Subcutaneous abdominal adipose tissue (tissue), 5 donors: ENCODE data around the gene POLR2L.

Experiments used
- H3K27ac ChIP-seq: one replicate; pipeline ENCODE4 v1.7.0; 2013; ENCODE audit warnings: low read depth, mild to moderate bottlenecking, inconsistent platforms, low read length, moderate library complexity
- H3K27me3 ChIP-seq, 5 donors: one replicate each; pipeline ENCODE4 v1.7.0; 2013; ENCODE audit warnings: low read length in 5 of 5, inconsistent platforms in 1 of 5; ENCODE audit not compliant: control insufficient read depth in 5 of 5, insufficient read depth in 4 of 5
- H3K36me3 ChIP-seq, 5 donors: one replicate each; pipeline ENCODE4 v1.7.0; 2013; ENCODE audit warnings: low read length in 5 of 5; ENCODE audit not compliant: control insufficient read depth in 5 of 5, insufficient read depth in 5 of 5
- H3K4me1 ChIP-seq, 5 donors: one replicate each; pipeline ENCODE4 v1.7.0; 2013; ENCODE audit warnings: low read length in 5 of 5, mild to moderate bottlenecking in 3 of 5, moderate library complexity in 1 of 5; ENCODE audit not compliant: control insufficient read depth in 5 of 5, insufficient read depth in 5 of 5
- H3K4me3 ChIP-seq, 5 donors: one replicate each; pipeline ENCODE4 v1.7.0; 2013; ENCODE audit warnings: low read length in 5 of 5, low read depth in 1 of 5
- H3K9ac ChIP-seq, 5 donors: one replicate each; pipeline ENCODE4 v1.7.0; 2013; ENCODE audit warnings: low read length in 5 of 5, mild to moderate bottlenecking in 4 of 5, moderate library complexity in 3 of 5
- H3K9me3 ChIP-seq, 5 donors: one replicate each; pipeline ENCODE4 v1.7.0; 2013; ENCODE audit warnings: low read length in 5 of 5; ENCODE audit not compliant: control insufficient read depth in 5 of 5
- donor health status: healthy.
- donor health status: healthy.
- donor health status: healthy.
- donor health status: healthy.
- donor health status: healthy.

POLR2L gene

DNA sequence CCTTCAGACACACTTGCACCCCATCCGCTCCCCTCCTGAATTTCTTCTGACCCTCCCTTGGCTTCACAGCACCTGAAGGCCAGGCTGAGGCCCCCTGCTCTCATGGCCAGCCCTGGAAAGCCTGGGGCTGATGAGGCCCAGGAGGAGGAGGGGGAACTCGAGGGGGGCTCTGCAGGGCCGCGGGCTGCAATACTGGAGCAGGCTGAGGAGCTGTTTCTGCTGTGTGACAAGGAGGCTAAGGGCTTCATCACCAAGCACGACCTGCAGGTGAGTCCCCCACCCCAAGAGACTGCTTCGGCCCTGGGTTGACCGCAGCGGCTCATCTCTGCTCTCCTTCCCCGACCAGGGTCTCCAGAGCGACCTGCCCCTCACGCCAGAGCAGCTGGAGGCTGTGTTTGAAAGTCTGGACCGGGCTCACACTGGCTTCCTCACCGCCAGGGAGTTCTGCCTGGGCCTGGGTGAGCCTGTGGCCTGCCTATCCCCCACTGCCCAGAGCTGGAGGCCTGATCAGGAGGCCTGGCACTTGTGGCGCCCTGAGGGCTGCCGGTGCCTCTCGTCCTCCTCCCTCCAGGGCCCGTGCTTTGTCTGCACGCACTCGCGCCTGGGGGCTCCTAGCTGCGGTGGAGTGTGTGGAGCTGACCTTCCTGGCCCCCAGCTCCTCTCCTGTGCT lies 13.7 kb downstream of the POLR2L start:
- H3K9me3 ChIP-seq, result no peaks in the 10 kb centered on the region
- H3K4me1 ChIP-seq, result peaks cover 3 to 89% (median 77%) of the 10 kb centered on the region in 5 donors
- H3K36me3 ChIP-seq, result peaks cover 0 to 21% (median 17%) of the 10 kb centered on the region in 5 donors
- peak overlapping the region; percentile 67 for H3K27ac ChIP-seq
- no peaks in the 10 kb centered on the region for H3K27me3 ChIP-seq
- H3K9ac ChIP-seq, result peak overlapping the region in 2 of 5 donors; percentile 53 to 74
- H3K4me3 ChIP-seq, result peak overlapping the region in 3 of 5 donors; percentile 62 to 75 (median 66)

DNA sequence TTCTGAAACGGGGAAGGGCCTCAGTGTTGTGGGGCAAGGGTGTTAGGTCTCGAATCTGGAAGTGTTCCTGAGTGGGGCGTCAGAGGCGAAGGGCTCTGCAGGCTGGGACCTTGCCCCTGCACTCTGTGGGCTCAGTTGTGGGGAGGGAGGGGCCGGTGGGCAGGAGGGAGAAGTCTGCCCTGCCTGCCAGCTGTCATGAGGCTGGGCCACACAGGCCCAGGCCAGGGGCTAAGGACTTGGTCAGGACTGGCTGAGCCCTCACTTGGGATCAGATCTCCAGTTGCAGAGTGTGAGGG lies 14.5 kb downstream of the POLR2L start, which contains the start of gene CRACR2B:
Gene CRACR2B (plus strand): TSS at position 23 of the 296 bp plus-strand sequence. CDS start 689 bp downstream, outside the sequence.
- peak within 1 kb of the TSS in 4 of 5 donors; percentile 7 to 74 (median 49) for H3K9ac ChIP-seq
- H3K36me3 ChIP-seq, result peaks cover 0 to 27% (median 22%) of the 10 kb centered on the region in 5 donors
- H3K4me1 ChIP-seq, result peaks cover 3 to 94% (median 80%) of the 10 kb centered on the region in 5 donors
- peak within 1 kb of the TSS; percentile 67 for H3K27ac ChIP-seq
- H3K27me3 ChIP-seq, result no peaks in the 10 kb centered on the region
- H3K4me3 ChIP-seq, result peak within 1 kb of the TSS in 3 of 5 donors; percentile 62 to 75 (median 66)
- no peaks in the 10 kb centered on the region for H3K9me3 ChIP-seq

DNA sequence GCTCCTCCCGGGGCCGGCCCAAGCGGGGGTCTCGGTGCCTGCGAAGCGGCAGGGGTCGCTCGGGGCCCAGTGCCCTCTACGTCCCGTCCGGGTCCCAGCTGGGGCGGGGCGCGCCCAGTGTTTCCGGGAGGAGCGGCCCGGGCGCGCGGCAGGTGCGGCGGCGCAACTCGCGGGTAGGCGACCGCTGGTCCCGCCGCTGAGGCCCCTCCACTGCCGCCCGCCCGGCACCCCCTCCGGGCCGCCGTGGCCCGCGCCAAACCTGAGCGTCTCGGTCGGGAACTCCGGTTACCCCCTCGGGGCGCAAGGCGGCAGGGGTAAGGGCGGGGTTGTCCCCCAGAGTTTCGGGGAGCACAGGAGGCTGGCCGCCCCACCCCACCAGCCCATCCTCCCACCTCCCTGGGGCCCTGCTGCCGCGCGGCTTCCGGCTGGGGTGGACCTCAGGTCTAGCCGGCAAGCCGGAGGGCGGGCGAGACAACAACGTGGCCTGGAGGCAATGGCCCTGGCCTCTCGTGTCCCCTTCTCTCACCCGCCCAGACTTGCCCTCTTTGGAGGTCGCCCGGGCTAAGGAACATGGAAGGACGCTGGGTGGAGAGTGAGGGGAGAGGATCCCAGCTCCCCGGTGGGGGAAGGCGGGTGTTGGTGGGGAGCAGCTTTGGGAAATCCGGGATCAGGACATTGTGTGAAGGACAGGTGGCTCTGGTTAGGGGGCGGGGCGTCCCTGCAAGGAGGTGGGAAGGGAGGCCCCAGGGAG lies 15.0 kb downstream of the POLR2L start:
- Histone ChIP-seq H3K27ac (peak overlapping the region; percentile 67), H3K9ac (peak overlapping the region in 4 of 5 donors; percentile 7 to 45 (median 30)), H3K9me3 (no peaks in the 10 kb centered on the region), H3K4me1 (peaks cover 3 to 96% (median 82%) of the 10 kb centered on the region in 5 donors), H3K4me3 (peak overlapping the region in 3 of 5 donors; percentile 22 to 59 (median 55)), H3K27me3 (no peaks in the 10 kb centered on the region), H3K36me3 (peaks cover 0 to 32% (median 27%) of the 10 kb centered on the region in 5 donors)

DNA sequence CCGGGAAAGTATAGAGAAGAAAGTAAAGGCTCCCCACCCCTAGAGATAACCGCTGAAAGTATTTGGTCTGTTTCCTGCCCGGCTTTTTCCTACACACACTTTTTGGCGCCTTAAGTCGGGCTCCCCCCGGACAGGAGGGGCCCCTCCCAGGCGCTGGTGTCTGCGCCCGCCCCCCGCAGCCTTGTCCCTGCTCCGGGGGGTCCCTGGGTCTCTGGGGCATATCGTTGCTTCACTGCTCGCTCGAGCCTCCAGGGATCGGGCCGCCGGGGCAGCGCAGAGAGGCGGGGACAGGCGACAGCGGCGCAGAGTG lies 15.5 kb downstream of the POLR2L start:
- H3K4me3 ChIP-seq, result peak overlapping the region in 2 of 5 donors; percentile 55 to 59
- H3K27ac ChIP-seq, result peak overlapping the region; percentile 67
- no peaks in the 10 kb centered on the region for H3K27me3 ChIP-seq
- peak overlapping the region in 3 of 5 donors; percentile 7 to 45 (median 35) for H3K9ac ChIP-seq
- H3K4me1 ChIP-seq, result peaks cover 4 to 96% (median 82%) of the 10 kb centered on the region in 5 donors
- peaks cover 0 to 37% (median 29%) of the 10 kb centered on the region in 5 donors for H3K36me3 ChIP-seq
- H3K9me3 ChIP-seq, result no peaks in the 10 kb centered on the region

DNA sequence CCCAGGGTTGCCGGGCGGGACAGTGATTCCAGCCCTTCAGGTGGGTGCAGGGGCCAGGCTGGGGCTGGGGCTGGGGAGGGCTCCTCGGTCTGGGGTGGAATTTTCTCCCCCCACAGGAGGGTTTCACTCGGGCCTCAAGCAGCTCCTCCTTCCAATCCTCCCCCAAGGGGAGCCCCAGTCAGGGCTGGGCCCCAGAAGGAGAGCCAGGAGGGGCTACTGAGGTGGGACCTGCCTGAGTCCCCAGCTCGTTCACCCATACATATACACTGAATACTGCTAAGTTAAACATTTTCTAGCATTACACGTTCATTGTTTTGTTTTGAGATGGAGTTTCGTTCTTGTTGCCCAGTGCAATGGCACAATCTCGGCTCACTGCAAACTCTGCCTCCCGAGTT lies 16.1 kb downstream of the POLR2L start:
- no peak overlapping the region for H3K9ac ChIP-seq
- H3K36me3 ChIP-seq, result peaks cover 0 to 43% (median 33%) of the 10 kb centered on the region in 5 donors
- no peaks in the 10 kb centered on the region for H3K9me3 ChIP-seq
- peak overlapping the region; percentile 67 for H3K27ac ChIP-seq
- no peaks in the 10 kb centered on the region for H3K27me3 ChIP-seq
- H3K4me3 ChIP-seq, result no peak overlapping the region
- H3K4me1 ChIP-seq, result peaks cover 8 to 96% (median 82%) of the 10 kb centered on the region in 5 donors

DNA sequence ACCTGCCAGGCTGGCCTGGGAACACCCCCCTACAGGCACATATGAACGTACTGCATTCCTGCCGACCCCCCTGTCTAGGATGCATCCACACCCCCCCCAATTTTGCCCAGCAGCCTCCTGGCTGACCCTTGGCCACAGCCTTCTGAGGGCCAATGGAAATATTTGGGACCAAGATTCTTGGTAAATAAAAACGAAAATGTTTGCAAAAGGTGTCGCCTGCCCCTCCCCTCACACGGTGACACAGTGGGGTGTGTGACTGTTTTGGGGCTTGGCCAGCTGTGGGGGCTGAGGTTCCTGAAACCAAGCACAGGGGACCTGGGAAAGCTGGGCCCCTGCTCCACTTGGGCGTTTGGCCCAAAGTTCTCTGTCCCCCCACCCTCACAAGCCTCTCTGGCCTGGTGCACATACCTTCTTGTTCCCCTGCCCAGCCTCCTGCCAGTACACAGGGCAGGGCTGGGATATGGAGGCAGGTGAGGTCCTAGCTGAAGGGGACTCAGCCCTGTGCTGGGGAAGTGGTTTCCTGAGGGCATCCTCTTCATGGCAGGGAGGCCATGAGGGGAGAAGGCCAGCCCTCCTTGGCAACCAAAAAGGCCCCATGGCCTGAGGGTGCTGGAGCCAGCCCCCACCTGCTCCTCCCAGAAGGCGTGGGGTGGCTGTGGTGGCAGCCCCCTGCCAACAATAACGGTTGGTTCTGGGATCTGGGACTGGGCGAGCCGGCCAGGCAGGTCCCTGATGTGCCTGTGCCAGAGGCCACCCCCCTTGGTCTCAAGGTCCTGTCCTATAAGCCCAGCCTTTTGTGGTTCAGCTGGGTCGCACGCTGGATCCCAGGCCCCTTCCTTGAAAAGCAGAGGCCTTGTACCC lies 16.7 kb downstream of the POLR2L start:
- peak overlapping the region; percentile 67 for H3K27ac ChIP-seq
- H3K9me3 ChIP-seq, result no peaks in the 10 kb centered on the region
- peaks cover 0 to 49% (median 36%) of the 10 kb centered on the region in 5 donors for H3K36me3 ChIP-seq
- no peak overlapping the region for H3K4me3 ChIP-seq
- H3K4me1 ChIP-seq, result peaks cover 12 to 96% (median 82%) of the 10 kb centered on the region in 5 donors
- H3K9ac ChIP-seq, result no peak overlapping the region
- H3K27me3 ChIP-seq, result no peaks in the 10 kb centered on the region

DNA sequence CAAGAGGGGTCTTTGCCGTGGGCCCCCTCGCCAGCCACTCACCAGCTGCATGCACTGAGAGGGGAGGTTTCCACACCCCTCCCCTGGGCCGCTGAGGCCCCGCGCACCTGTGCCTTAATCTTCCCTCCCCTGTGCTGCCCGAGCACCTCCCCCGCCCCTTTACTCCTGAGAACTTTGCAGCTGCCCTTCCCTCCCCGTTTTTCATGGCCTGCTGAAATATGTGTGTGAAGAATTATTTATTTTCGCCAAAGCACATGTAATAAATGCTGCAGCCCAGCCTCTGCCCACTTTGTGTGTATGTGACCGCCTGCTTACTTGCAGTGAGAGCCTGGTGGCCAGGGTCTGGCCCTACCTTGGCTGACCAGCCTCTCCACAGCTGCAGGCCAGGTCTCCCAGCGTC lies 17.4 kb downstream of the POLR2L start:
- no peak overlapping the region for H3K9ac ChIP-seq
- peak overlapping the region; percentile 67 for H3K27ac ChIP-seq
- H3K9me3 ChIP-seq, result no peaks in the 10 kb centered on the region
- no peaks in the 10 kb centered on the region for H3K27me3 ChIP-seq
- H3K4me3 ChIP-seq, result no peak overlapping the region
- peaks cover 0 to 49% (median 40%) of the 10 kb centered on the region in 5 donors for H3K36me3 ChIP-seq
- H3K4me1 ChIP-seq, result peaks cover 12 to 94% (median 82%) of the 10 kb centered on the region in 5 donors

DNA sequence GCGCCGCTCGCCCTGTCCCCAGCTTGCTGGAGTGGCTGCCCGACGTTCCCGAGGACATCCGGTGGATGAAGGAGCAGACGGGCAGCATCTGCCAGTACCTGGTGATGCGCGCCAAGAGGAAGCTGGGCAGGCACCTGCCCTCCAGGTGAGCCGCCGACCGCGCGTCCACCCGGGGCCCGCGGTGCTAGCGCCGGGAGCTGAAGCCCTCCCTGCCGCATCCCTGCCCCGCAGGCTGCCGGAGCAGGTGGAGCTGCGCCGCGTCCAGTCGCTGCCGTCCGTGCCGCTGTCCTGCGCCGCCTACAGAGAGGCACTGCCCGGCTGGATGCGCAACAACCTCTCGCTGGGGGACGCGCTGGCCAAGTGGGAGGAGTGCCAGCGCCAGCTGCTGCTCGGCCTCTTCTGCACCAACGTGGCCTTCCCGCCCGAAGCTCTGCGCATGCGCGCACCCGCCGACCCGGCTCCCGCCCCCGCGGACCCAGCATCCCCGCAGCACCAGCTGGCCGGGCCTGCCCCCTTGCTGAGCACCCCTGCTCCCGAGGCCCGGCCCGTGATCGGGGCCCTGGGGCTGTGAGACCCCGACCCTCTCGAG lies 17.9 kb downstream of the POLR2L start:
- H3K36me3 ChIP-seq, result peaks cover 0 to 49% (median 40%) of the 10 kb centered on the region in 5 donors
- H3K27me3 ChIP-seq, result no peaks in the 10 kb centered on the region
- H3K9me3 ChIP-seq, result no peaks in the 10 kb centered on the region
- no peak overlapping the region for H3K9ac ChIP-seq
- peak overlapping the region; percentile 67 for H3K27ac ChIP-seq
- no peak overlapping the region for H3K4me3 ChIP-seq
- peaks cover 12 to 89% (median 77%) of the 10 kb centered on the region in 5 donors for H3K4me1 ChIP-seq

DNA sequence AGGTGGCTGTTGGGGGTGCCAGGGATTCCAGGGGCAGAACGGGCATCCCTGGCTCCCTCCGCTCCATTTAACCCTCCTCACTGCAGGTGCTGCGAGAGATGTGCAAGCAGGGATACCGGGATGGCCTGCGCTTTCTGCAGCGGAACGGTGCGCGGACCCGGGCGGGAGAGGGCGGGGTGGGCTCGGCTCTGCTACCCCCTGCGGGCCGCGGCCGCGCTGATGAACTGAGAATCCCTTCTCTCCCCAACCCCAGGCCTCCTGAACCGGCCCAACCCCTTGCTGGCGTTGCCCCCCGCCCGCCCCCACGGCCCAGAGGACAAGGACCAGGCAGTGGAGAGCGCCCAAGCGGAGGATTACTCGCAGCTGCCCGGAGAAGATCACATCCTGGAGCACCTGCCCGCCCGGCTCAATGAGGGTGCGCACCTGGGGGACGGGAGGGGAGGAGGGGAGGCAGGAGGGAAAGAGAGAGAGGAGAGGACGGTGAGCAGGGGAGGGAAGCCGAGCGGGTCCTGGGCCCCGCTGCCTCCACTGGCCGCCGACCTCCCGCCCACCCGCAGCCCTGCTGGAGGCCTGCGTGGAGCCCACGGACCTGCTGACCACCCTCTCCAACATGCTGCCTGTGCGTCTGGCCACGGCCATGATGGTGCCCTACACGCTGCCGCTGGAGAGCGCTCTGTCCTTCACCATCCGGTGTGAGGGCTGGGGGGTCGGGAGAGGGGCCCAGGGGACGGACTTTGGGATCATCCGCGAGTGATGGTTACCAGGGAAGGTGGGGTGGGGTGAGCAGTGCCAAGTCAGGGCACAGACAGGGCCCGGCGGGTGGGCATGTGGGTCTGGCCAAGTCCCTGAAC lies 18.7 kb downstream of the POLR2L start:
- Histone ChIP-seq H3K4me3 (peak overlapping the region in 1 of 5 donors; percentile 24), H3K36me3 (peaks cover 0 to 49% (median 40%) of the 10 kb centered on the region in 5 donors), H3K9ac (no peak overlapping the region), H3K27ac (no peak overlapping the region), H3K4me1 (peaks cover 9 to 86% (median 75%) of the 10 kb centered on the region in 5 donors), H3K27me3 (no peaks in the 10 kb centered on the region), H3K9me3 (no peaks in the 10 kb centered on the region)
